ENCODE results near the gene RETN. TPM values are rescaled to one million over a fixed set of nuclear protein-coding genes. Genes with fewer than 3 reads are reported as not detected.

RETN gene
- total RNA-seq, 1 donor from 2014 or later, result not detected

GRCh38 chr19:7678971-7679751 is 10.3 kb downstream of the RETN start:
- DNase-seq, result peak; percentile 87
- Mint-ChIP-seq H3K27me3 (peaks cover 22% of the 10 kb centered on the region), H3K4me1 (peaks cover 45% of the 10 kb centered on the region), H3K36me3 (ENCODE audit: low read depth) (peaks cover 11% of the 10 kb centered on the region), H3K9me3 (no peaks in the 10 kb centered on the region), H3K27ac (peak overlapping the region; percentile 84), H3K4me3 (peak overlapping the region; percentile 67)
- intact Hi-C loops (cut with micrococcal nuclease), result loop anchor here (2.0 kb wide), 1 partner anchor 128 kb away; no protein-coding TSS in a partner anchor

GRCh38 chr19:7679771-7680605 is 11.1 kb downstream of the RETN start:
- peak overlapping the region; percentile 84 for H3K27ac Mint-ChIP-seq

GRCh38 chr19:7680606-7681339 is 11.9 kb downstream of the RETN start, which contains the start of gene TRAPPC5:
Gene TRAPPC5 (plus strand): TSS chr19:7680833. CDS start chr19:7682254, 1,421 bp downstream.
- intact Hi-C loops (cut with micrococcal nuclease), result loop anchor here (1.0 to 2.0 kb wide), 6 partner anchors 24 to 119 kb away; partner anchors contain the start of genes PET100 and XAB2
- peak within 1 kb of the TSS; percentile 97 for H3K4me3 Mint-ChIP-seq
- peak; percentile 98 for DNase-seq
- peaks cover 18% of the 10 kb centered on the region for H3K27me3 Mint-ChIP-seq
- peak within 1 kb of the TSS; percentile 96 for H3K27ac Mint-ChIP-seq
- H3K4me1 Mint-ChIP-seq, result peaks cover 43% of the 10 kb centered on the region
- no peaks in the 10 kb centered on the region for H3K9me3 Mint-ChIP-seq
- H3K36me3 Mint-ChIP-seq (ENCODE audit: low read depth), result peaks cover 18% of the 10 kb centered on the region

More at GRCh38 chr19:7679771-7680605, 11.1 kb downstream of the RETN start:
- Mint-ChIP-seq H3K4me1 (peaks cover 43% of the 10 kb centered on the region), H3K9me3 (no peaks in the 10 kb centered on the region), H3K27me3 (peaks cover 19% of the 10 kb centered on the region), H3K4me3 (peak overlapping the region; percentile 67), H3K36me3 (ENCODE audit: low read depth) (peaks cover 11% of the 10 kb centered on the region)
- intact Hi-C loops (cut with micrococcal nuclease), result loop anchor here (1.0 to 2.0 kb wide), 4 partner anchors 25 to 127 kb away; partner anchors contain the start of genes PET100 and XAB2
- DNase-seq, result no peak

- Mint-ChIP-seq H3K9me3 (no peaks in the 10 kb centered on the region), H3K27me3 (peaks cover 15% of the 10 kb centered on the region), H3K4me3 (peak overlapping the region; percentile 97), H3K27ac (peak overlapping the region; percentile 96), H3K36me3 (ENCODE audit: low read depth) (peaks cover 18% of the 10 kb centered on the region), H3K4me1 (peaks cover 37% of the 10 kb centered on the region)
- DNase-seq, result peak; percentile 95
- intact Hi-C loops (cut with micrococcal nuclease), result loop anchor here (1.0 to 2.0 kb wide), 5 partner anchors 23 to 118 kb away; partner anchors contain the start of genes PET100 and XAB2
Observed at GRCh38 chr19:7681340-7682174, 12.7 kb downstream of the RETN start.

- Mint-ChIP-seq H3K4me3 (peak overlapping the region; percentile 97), H3K27ac (no peak overlapping the region), H3K9me3 (no peaks in the 10 kb centered on the region), H3K4me1 (peaks cover 31% of the 10 kb centered on the region), H3K36me3 (ENCODE audit: low read depth) (peaks cover 18% of the 10 kb centered on the region), H3K27me3 (peaks cover 9% of the 10 kb centered on the region)
- no peak for DNase-seq
- intact Hi-C loops (cut with micrococcal nuclease), result no loop called here
Observed at GRCh38 chr19:7682175-7682855, 13.5 kb downstream of the RETN start.

GRCh38 chr19:7685546-7686445 is 16.9 kb downstream of the RETN start:
- no peak overlapping the region for H3K4me3 Mint-ChIP-seq
- no peaks in the 10 kb centered on the region for H3K27me3 Mint-ChIP-seq
- DNase-seq, result no peak
- peaks cover 18% of the 10 kb centered on the region for H3K36me3 Mint-ChIP-seq (ENCODE audit: low read depth)
- H3K9me3 Mint-ChIP-seq, result no peaks in the 10 kb centered on the region
- H3K4me1 Mint-ChIP-seq, result peaks cover 6% of the 10 kb centered on the region
- no peak overlapping the region for H3K27ac Mint-ChIP-seq
- intact Hi-C loops (cut with micrococcal nuclease), result no loop called here

GRCh38 chr19:7687177-7687576 is 18.3 kb downstream of the RETN start:
- H3K4me3 Mint-ChIP-seq, result no peak overlapping the region
- intact Hi-C loops (cut with micrococcal nuclease), result no loop called here

GRCh38 chr19:7689165-7689564 is 20.3 kb downstream of the RETN start:
- no peaks in the 10 kb centered on the region for H3K9me3 Mint-ChIP-seq
- intact Hi-C loops (cut with micrococcal nuclease), result no loop called here

More at GRCh38 chr19:7687177-7687576, 18.3 kb downstream of the RETN start:
- Mint-ChIP-seq H3K9me3 (no peaks in the 10 kb centered on the region), H3K27ac (no peak overlapping the region), H3K36me3 (ENCODE audit: low read depth) (peaks cover 16% of the 10 kb centered on the region), H3K27me3 (no peaks in the 10 kb centered on the region), H3K4me1 (peaks cover 2% of the 10 kb centered on the region)
- DNase-seq, result no peak

GRCh38 chr19:7690779-7691258 is 22.0 kb downstream of the RETN start:
- Mint-ChIP-seq H3K36me3 (ENCODE audit: low read depth) (no peaks in the 10 kb centered on the region), H3K4me3 (no peak overlapping the region)
- intact Hi-C loops (cut with micrococcal nuclease), result no loop called here

More at GRCh38 chr19:7689165-7689564, 20.3 kb downstream of the RETN start:
- H3K36me3 Mint-ChIP-seq (ENCODE audit: low read depth), result peaks cover 7% of the 10 kb centered on the region
- H3K4me1 Mint-ChIP-seq, result no peaks in the 10 kb centered on the region
- H3K4me3 Mint-ChIP-seq, result no peak overlapping the region
- DNase-seq, result no peak
- H3K27ac Mint-ChIP-seq, result no peak overlapping the region
- no peaks in the 10 kb centered on the region for H3K27me3 Mint-ChIP-seq

GRCh38 chr19:7691497-7691896 is 22.6 kb downstream of the RETN start:
- no peak overlapping the region for H3K27ac Mint-ChIP-seq
- H3K36me3 Mint-ChIP-seq (ENCODE audit: low read depth), result no peaks in the 10 kb centered on the region
- no peak overlapping the region for H3K4me3 Mint-ChIP-seq
- H3K4me1 Mint-ChIP-seq, result no peaks in the 10 kb centered on the region
- H3K27me3 Mint-ChIP-seq, result peaks cover under 1% of the 10 kb centered on the region
- H3K9me3 Mint-ChIP-seq, result no peaks in the 10 kb centered on the region
- intact Hi-C loops (cut with micrococcal nuclease), result no loop called here
- DNase-seq, result no peak

More at GRCh38 chr19:7690779-7691258, 22.0 kb downstream of the RETN start:
- no peak for DNase-seq
- no peaks in the 10 kb centered on the region for H3K4me1 Mint-ChIP-seq
- H3K9me3 Mint-ChIP-seq, result no peaks in the 10 kb centered on the region
- H3K27ac Mint-ChIP-seq, result no peak overlapping the region
- no peaks in the 10 kb centered on the region for H3K27me3 Mint-ChIP-seq

- Mint-ChIP-seq H3K4me3 (no peak overlapping the region), H3K4me1 (no peaks in the 10 kb centered on the region), H3K9me3 (no peaks in the 10 kb centered on the region), H3K27me3 (peaks cover 4% of the 10 kb centered on the region), H3K27ac (no peak overlapping the region), H3K36me3 (ENCODE audit: low read depth) (no peaks in the 10 kb centered on the region)
- intact Hi-C loops (cut with micrococcal nuclease), result no loop called here
- no peak for DNase-seq
Observed at GRCh38 chr19:7692417-7693088, 23.7 kb downstream of the RETN start.
